K562 (cell line): ENCODE data around the gene BCL7B. TPM values are rescaled to one million over a fixed set of nuclear protein-coding genes. Genes with fewer than 3 reads are reported as not detected.

Experiments used
- BCOR ChIP-seq: fragments of 450-650 bp; IDR thresholded peaks from 2 replicates; pipeline ENCODE4 v1.6.1; 2016
- CEBPG ChIP-seq, 3 experiments: fragments of 200-800 bp in 1 of 3; sonication (Bioruptor generic) in 1 of 3; sonication (generic) in 1 of 3; formaldehyde crosslinking in 1 of 3; IDR thresholded peaks in 2 of 3; conservative IDR thresholded peaks in 1 of 3; 2 replicates each; pipeline versions ENCODE4 v1.6.1 to v1.8.0; 2016 to 2022; ENCODE audit warnings: missing compliant biosample characterization in 2 of 3, missing genetic modification characterization in 2 of 3, mild to moderate bottlenecking in 1 of 3, missing genetic modification reagents in 1 of 3
- EP300 ChIP-seq: IDR thresholded peaks from 2 replicates; pipeline ENCODE4 v1.6.1; 2012; ENCODE audit warnings: low read length, improper control_type of control experiment
- L3MBTL2 ChIP-seq: fragments of 450-650 bp; IDR thresholded peaks from 2 replicates; pipeline ENCODE4 v1.6.1; 2016; ENCODE audit warnings: mild to moderate bottlenecking, moderate library complexity
- MAFF ChIP-seq: IDR thresholded peaks from 2 replicates; pipeline ENCODE4 v1.6.1; 2012; ENCODE audit warnings: low read length, improper control_type of control experiment
- MIER1 ChIP-seq: fragments of 450-650 bp; IDR thresholded peaks from 2 replicates; pipeline ENCODE4 v1.6.1; 2016; ENCODE audit warnings: antibody characterized with exemption, mild to moderate bottlenecking, low read depth
- MXI1 ChIP-seq: IDR thresholded peaks from 2 replicates; pipeline ENCODE4 v1.6.1; 2011; ENCODE audit warnings: low read depth, mild to moderate bottlenecking, improper control_type of control experiment, low read length
- PHTF2 ChIP-seq: fragments of 250-450 bp; sonication (Bioruptor Pico); IDR thresholded peaks from 2 replicates; pipeline ENCODE4 v1.5.0; 2021; ENCODE audit warnings: mild to moderate bottlenecking
- SMARCA4 ChIP-seq: fragments of 450-650 bp; IDR thresholded peaks from 2 replicates; pipeline ENCODE4 v1.6.1; 2016
- TAL1 ChIP-seq: fragments of 450-650 bp; IDR thresholded peaks from 2 replicates; pipeline ENCODE4 v1.6.1; 2016; ENCODE audit warnings: mild to moderate bottlenecking
- ZFX ChIP-seq: sonication (generic); formaldehyde crosslinking; IDR thresholded peaks from 2 replicates; pipeline ENCODE4 v1.8.0; 2022; ENCODE audit warnings: mild to moderate bottlenecking, missing genetic modification reagents, moderate library complexity
- ZNF24 ChIP-seq: fragments of 450-650 bp; IDR thresholded peaks from 2 replicates; pipeline ENCODE4 v1.6.1; 2016
- ZNF274 ChIP-seq: IDR thresholded peaks from 2 replicates; pipeline ENCODE4 v1.6.1; 2011; ENCODE audit warnings: low read depth, mild to moderate bottlenecking, low read length, moderate library complexity, borderline replicate concordance
- ZNF551 ChIP-seq: fragments of 250-450 bp; sonication (Bioruptor Pico); IDR thresholded peaks from 2 replicates; pipeline ENCODE4 v1.5.0; 2021; ENCODE audit warnings: mild to moderate bottlenecking, moderate library complexity
- ZNF561 ChIP-seq: fragments of 450-650 bp; formaldehyde crosslinking; conservative IDR thresholded peaks from 2 replicates; pipeline ENCODE4 v1.4.0; 2020; ENCODE audit warnings: mild to moderate bottlenecking, moderate library complexity
- ZNF586 ChIP-seq: fragments of 450-650 bp; formaldehyde crosslinking; conservative IDR thresholded peaks from 2 replicates; pipeline ENCODE4 v1.4.0; 2020; ENCODE audit warnings: mild to moderate bottlenecking, moderate library complexity
- polyA plus RNA-seq, 8 experiments: library from polyadenylated mRNA; depleted of rRNA in 4 of 8; stranded (reverse) in 5 of 8; unstranded in 3 of 8; fragments of >200 nt; fragmentation: Nextera tagmentation in 2 of 8; fragmentation: Illumina TruSeq in 1 of 8; extraction: Ambion mirVana in 2 of 8; extraction: Trizol in 1 of 8; gene quantifications; 2 replicates each; pipeline versions ENCODE4 v1.2.1 to v1.2.3, GENCODE V29; 2011 to 2014; ENCODE audit warnings: inconsistent platforms in 1 of 8, missing spikeins in 1 of 8
- total RNA-seq, 7 experiments: library from RNA; depleted of rRNA in 6 of 7; stranded (reverse); fragments of >200 nt in 6 of 7; fragmentation: Illumina TruSeq in 2 of 7; extraction: Trizol in 2 of 7; gene quantifications; 2 replicates each; pipeline versions ENCODE4 v1.2.1 to v1.2.3, GENCODE V29; 2011 to 2021; ENCODE audit warnings: low replicate concordance in 1 of 7
- TF ChIP-seq, protein P1 (sequence below): fragments of 450-650 bp; IDR thresholded peaks from 2 replicates; pipeline ENCODE4 v1.6.1; 2016; ENCODE audit warnings: mild to moderate bottlenecking
- TF ChIP-seq, protein P2 (sequence below): sonication (generic); formaldehyde crosslinking; IDR thresholded peaks from 2 replicates; pipeline ENCODE4 v1.8.1; 2023; ENCODE audit warnings: mild to moderate bottlenecking, missing genetic modification reagents, moderate library complexity
- TF ChIP-seq, protein P3 (sequence below): sonication (generic); formaldehyde crosslinking; IDR thresholded peaks from 2 replicates; pipeline ENCODE4 v1.8.1; 2022; ENCODE audit warnings: missing genetic modification reagents
- TF ChIP-seq, protein P4 (sequence below), 2 experiments: fragments of 200-800 bp in 1 of 2; sonication (Bioruptor generic) in 1 of 2; sonication (generic) in 1 of 2; formaldehyde crosslinking in 1 of 2; IDR thresholded peaks in 1 of 2; conservative IDR thresholded peaks in 1 of 2; 2 replicates each; pipeline versions ENCODE4 v1.5.0 to v1.6.1; 2016 to 2020; ENCODE audit warnings: missing compliant biosample characterization in 1 of 2, missing genetic modification characterization in 1 of 2, missing genetic modification reagents in 1 of 2
- TF ChIP-seq, protein P5 (sequence below): fragments of 200-400 bp; formaldehyde crosslinking; IDR thresholded peaks from 2 replicates; pipeline ENCODE4 v1.6.1; 2017; ENCODE audit warnings: mild to moderate bottlenecking, low read depth, low read length, moderate library complexity

Gene BCL7B
- total and polyA plus RNA-seq, 9 of the 15 experiments (the other 6 are each of a cell fraction or from before 2014, with no cell fraction given) = 10.0 to 73.2 (median 32.9) TPM

DNA sequence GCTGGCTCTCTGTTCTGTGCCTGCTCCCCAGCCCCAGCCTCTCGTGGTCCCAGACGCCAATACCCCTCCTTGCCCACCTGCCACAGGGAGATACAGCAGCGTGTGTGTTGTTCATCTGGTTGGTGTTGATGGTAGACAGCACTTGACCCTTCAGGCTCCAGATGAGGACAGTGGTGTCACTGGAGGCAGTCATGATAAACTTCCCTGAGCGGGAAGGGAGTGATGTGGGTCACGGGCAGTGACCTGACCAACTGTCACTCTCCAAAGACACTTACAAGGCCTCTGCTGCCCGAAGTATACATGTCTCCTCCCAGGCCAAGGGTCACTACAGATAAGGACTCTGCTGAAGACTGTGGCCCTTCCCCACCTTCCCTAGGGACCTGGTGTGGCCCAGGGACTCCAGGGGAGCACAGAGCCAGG is 15.3 kb upstream of the BCL7B start (continued):
- TF ChIP-seq, protein P1, sequence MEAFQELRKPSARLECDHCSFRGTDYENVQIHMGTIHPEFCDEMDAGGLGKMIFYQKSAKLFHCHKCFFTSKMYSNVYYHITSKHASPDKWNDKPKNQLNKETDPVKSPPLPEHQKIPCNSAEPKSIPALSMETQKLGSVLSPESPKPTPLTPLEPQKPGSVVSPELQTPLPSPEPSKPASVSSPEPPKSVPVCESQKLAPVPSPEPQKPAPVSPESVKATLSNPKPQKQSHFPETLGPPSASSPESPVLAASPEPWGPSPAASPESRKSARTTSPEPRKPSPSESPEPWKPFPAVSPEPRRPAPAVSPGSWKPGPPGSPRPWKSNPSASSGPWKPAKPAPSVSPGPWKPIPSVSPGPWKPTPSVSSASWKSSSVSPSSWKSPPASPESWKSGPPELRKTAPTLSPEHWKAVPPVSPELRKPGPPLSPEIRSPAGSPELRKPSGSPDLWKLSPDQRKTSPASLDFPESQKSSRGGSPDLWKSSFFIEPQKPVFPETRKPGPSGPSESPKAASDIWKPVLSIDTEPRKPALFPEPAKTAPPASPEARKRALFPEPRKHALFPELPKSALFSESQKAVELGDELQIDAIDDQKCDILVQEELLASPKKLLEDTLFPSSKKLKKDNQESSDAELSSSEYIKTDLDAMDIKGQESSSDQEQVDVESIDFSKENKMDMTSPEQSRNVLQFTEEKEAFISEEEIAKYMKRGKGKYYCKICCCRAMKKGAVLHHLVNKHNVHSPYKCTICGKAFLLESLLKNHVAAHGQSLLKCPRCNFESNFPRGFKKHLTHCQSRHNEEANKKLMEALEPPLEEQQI = no peak
- no peak for TF ChIP-seq CEBPG (CRISPR knock-in tag; IDR thresholded peaks at IDR 0.05)
- no peak for TF ChIP-seq CEBPG (tag; conservative IDR thresholded peaks at IDR 0.05 in 1 of 2, IDR thresholded peaks at IDR 0.05 in 1 of 2)
- TF ChIP-seq ZNF24 = no peak; the same call in 1 of the 2 replicates
- peak; percentile 74; the same call in 1 of the 2 replicates for TF ChIP-seq TAL1
- peak; percentile 52; the same call in 1 of the 2 replicates for TF ChIP-seq ZFX (CRISPR knock-in tag)
- TF ChIP-seq, protein P2, sequence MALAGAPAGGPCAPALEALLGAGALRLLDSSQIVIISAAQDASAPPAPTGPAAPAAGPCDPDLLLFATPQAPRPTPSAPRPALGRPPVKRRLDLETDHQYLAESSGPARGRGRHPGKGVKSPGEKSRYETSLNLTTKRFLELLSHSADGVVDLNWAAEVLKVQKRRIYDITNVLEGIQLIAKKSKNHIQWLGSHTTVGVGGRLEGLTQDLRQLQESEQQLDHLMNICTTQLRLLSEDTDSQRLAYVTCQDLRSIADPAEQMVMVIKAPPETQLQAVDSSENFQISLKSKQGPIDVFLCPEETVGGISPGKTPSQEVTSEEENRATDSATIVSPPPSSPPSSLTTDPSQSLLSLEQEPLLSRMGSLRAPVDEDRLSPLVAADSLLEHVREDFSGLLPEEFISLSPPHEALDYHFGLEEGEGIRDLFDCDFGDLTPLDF (CRISPR knock-in tag) = no peak
- peak; percentile 35; the same call in 1 of the 2 replicates for TF ChIP-seq BCOR
- TF ChIP-seq MIER1 = no peak
- 0 out of 2 replicates have a peak, but pooled peaks have one; percentile 61 for TF ChIP-seq SMARCA4
- TF ChIP-seq ZNF274 = no peak
- peak; percentile 59; the same call in 1 of the 2 replicates for TF ChIP-seq L3MBTL2
- no peak for TF ChIP-seq MXI1
- TF ChIP-seq, protein P3, sequence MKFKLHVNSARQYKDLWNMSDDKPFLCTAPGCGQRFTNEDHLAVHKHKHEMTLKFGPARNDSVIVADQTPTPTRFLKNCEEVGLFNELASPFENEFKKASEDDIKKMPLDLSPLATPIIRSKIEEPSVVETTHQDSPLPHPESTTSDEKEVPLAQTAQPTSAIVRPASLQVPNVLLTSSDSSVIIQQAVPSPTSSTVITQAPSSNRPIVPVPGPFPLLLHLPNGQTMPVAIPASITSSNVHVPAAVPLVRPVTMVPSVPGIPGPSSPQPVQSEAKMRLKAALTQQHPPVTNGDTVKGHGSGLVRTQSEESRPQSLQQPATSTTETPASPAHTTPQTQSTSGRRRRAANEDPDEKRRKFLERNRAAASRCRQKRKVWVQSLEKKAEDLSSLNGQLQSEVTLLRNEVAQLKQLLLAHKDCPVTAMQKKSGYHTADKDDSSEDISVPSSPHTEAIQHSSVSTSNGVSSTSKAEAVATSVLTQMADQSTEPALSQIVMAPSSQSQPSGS (CRISPR knock-in tag) = no peak
- TF ChIP-seq, protein P4, sequence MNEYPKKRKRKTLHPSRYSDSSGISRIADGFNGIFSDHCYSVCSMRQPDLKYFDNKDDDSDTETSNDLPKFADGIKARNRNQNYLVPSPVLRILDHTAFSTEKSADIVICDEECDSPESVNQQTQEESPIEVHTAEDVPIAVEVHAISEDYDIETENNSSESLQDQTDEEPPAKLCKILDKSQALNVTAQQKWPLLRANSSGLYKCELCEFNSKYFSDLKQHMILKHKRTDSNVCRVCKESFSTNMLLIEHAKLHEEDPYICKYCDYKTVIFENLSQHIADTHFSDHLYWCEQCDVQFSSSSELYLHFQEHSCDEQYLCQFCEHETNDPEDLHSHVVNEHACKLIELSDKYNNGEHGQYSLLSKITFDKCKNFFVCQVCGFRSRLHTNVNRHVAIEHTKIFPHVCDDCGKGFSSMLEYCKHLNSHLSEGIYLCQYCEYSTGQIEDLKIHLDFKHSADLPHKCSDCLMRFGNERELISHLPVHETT (CRISPR knock-in tag; conservative IDR thresholded peaks at IDR 0.05 in 1 of 2, IDR thresholded peaks at IDR 0.05 in 1 of 2) = no peak; a peak in 1 of 4 replicates
- TF ChIP-seq, protein P5, sequence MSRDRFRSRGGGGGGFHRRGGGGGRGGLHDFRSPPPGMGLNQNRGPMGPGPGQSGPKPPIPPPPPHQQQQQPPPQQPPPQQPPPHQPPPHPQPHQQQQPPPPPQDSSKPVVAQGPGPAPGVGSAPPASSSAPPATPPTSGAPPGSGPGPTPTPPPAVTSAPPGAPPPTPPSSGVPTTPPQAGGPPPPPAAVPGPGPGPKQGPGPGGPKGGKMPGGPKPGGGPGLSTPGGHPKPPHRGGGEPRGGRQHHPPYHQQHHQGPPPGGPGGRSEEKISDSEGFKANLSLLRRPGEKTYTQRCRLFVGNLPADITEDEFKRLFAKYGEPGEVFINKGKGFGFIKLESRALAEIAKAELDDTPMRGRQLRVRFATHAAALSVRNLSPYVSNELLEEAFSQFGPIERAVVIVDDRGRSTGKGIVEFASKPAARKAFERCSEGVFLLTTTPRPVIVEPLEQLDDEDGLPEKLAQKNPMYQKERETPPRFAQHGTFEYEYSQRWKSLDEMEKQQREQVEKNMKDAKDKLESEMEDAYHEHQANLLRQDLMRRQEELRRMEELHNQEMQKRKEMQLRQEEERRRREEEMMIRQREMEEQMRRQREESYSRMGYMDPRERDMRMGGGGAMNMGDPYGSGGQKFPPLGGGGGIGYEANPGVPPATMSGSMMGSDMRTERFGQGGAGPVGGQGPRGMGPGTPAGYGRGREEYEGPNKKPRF = no peak
- TF ChIP-seq ZNF551 (CRISPR knock-in tag) = no peak
- no peak for TF ChIP-seq PHTF2
- no peak for TF ChIP-seq MAFF
- TF ChIP-seq ZNF561 (CRISPR knock-in tag) = no peak
- no peak for TF ChIP-seq ZNF586 (CRISPR knock-in tag)
- TF ChIP-seq EP300 = peak; percentile 93
